Measurements from ENCODE around the gene AKIRIN2. TPM values are rescaled to one million over a fixed set of nuclear protein-coding genes. Genes with fewer than 3 reads are reported as not detected.

Gene AKIRIN2
- total and polyA plus RNA-seq, 10 of the 15 experiments (the other 5 are each of a cell fraction or from before 2014, with no cell fraction given): 12.7 to 82.2 (median 42.6) TPM

GRCh38 chr6:87698547-87699006, 3.5 kb downstream of the AKIRIN2 start (continued):
- TF ChIP-seq E2F4 (IDR thresholded peaks at IDR 0.05; ENCODE audit: low read depth, low read length) (no peak), ZNF274 (IDR thresholded peaks at IDR 0.05; ENCODE audit: insufficient read depth, insufficient read length) (no peak), ZBED1 (IDR thresholded peaks at IDR 0.05; ENCODE audit: borderline replicate concordance) (no peak), CEBPB (IDR thresholded peaks at IDR 0.05; ENCODE audit: borderline replicate concordance in 1 of 2, low read depth in 2 of 2, low read length in 2 of 2) (no peak), E4F1 (IDR thresholded peaks at IDR 0.05; ENCODE audit: borderline replicate concordance, partially characterized antibody) (no peak), MYC (IDR thresholded peaks at IDR 0.05; ENCODE audit: insufficient read depth, insufficient read length, insufficient replicate concordance, low read length, severe bottlenecking) (no peak), NBN (IDR thresholded peaks at IDR 0.05) (no peak), ZNF592 (IDR thresholded peaks at IDR 0.05) (no peak), NR2C2 (IDR thresholded peaks at IDR 0.05; ENCODE audit: borderline replicate concordance, control insufficient read depth, insufficient read length, low read depth) (no peak), RUNX3 (IDR thresholded peaks at IDR 0.05; ENCODE audit: low read length) (no peak; the same call in none of the 2 replicates), HSF1 (IDR thresholded peaks at IDR 0.05; ENCODE audit: low read depth, low read length) (no peak), FOS (IDR thresholded peaks at IDR 0.05; ENCODE audit: borderline replicate concordance, extremely low read depth, insufficient read length) (no peak), ESRRA (IDR thresholded peaks at IDR 0.05; ENCODE audit: low read length) (no peak), TARDBP (IDR thresholded peaks at IDR 0.05; ENCODE audit: borderline replicate concordance) (no peak), ZZZ3 (IDR thresholded peaks at IDR 0.05; ENCODE audit: control insufficient read depth, insufficient read length, low read depth) (no peak), CEBPZ (IDR thresholded peaks at IDR 0.05; ENCODE audit: low read depth, low read length) (no peak), GATAD2B (conservative IDR thresholded peaks at IDR 0.05; ENCODE audit: low read depth) (no peak), EGR1 (IDR thresholded peaks at IDR 0.05; ENCODE audit: borderline replicate concordance in 1 of 2, low read depth in 2 of 2, low read length in 2 of 2) (no peak)

Data from GM12878 (cell line).